Astrocyte (in vitro differentiated cells and primary cell): ENCODE results near the gene RNF214.

Experiments used
- CTCF ChIP-seq: IDR thresholded peaks from 2 replicates; pipeline ENCODE4 v1.5.1; 2011; ENCODE audit warnings: low read depth, mild to moderate bottlenecking, inconsistent platforms, low read length, moderate library complexity; ENCODE audit not compliant: insufficient read depth
- EZH2 ChIP-seq: IDR thresholded peaks from 2 replicates; pipeline ENCODE4 v1.6.1; 2012; ENCODE audit warnings: mild to moderate bottlenecking, low read length, inconsistent platforms; ENCODE audit not compliant: insufficient read depth

- TF ChIP-seq CTCF, result no peak
- TF ChIP-seq EZH2, result no peak
Measured at GRCh38 chr11:117197006-117197405, 35.5 kb upstream of the RNF214 start.
